ENCODE measurements around the gene UBL4B. TPM values are rescaled to one million over a fixed set of nuclear protein-coding genes. Genes with fewer than 3 reads are reported as not detected.

UBL4B gene
- total RNA-seq, 1 experiment from 2014 or later: not detected

- Histone ChIP-seq H3K9ac (ENCODE audit: extremely low read depth, insufficient read length, low read length) (no peak overlapping the region), H3K18ac (ENCODE audit: insufficient read length, low read depth, low read length) (no peak overlapping the region)
Observed at GRCh38 chr1:110135246-110135645, 23.0 kb downstream of the UBL4B start.

More at GRCh38 chr1:110135246-110135645, 23.0 kb downstream of the UBL4B start:
- no peak overlapping the region for H3K4ac ChIP-seq (ENCODE audit: low read depth, low read length)
- no peaks in the 10 kb centered on the region for H3K9me3 ChIP-seq (ENCODE audit: control insufficient read depth, low read depth, low read length)
- Mint-ChIP-seq H3K36me3 (ENCODE audit: insufficient read depth in 1 of 3, low read depth in 3 of 3) (no peaks in the 10 kb centered on the region), H3K27me3 (ENCODE audit: low read depth) (peaks cover 55% of the 10 kb centered on the region), H3K4me3 (no peak overlapping the region), H3K4me1 (peaks cover 35 to 45% of the 10 kb centered on the region in 2 experiments), H3K9me3 (no peaks in the 10 kb centered on the region; a peak in 1 of 5 replicates), H3K27ac (no peak overlapping the region)
- H3T11ph ChIP-seq (ENCODE audit: low read length): no peak overlapping the region
- H4K91ac ChIP-seq (ENCODE audit: insufficient read length, low read depth, low read length): no peak overlapping the region
- H3K56ac ChIP-seq (ENCODE audit: insufficient read length, low read depth, low read length): no peak overlapping the region
- H4K20me1 ChIP-seq (ENCODE audit: control insufficient read depth, insufficient read depth, insufficient read length): no peaks in the 10 kb centered on the region
- H3K4me2 ChIP-seq (ENCODE audit: insufficient read depth, insufficient read length, low read length): no peak overlapping the region
- H2AK5ac ChIP-seq (ENCODE audit: insufficient read length, low read length): no peak overlapping the region
- no peak overlapping the region for H2BK12ac ChIP-seq (ENCODE audit: insufficient read length, low read depth, low read length)
- H3K23ac ChIP-seq (ENCODE audit: insufficient read length, low read depth, low read length): no peak overlapping the region
- H3K4me1 ChIP-seq (ENCODE audit: insufficient read depth, low read length): peaks cover 8% of the 10 kb centered on the region; the same call in 1 of the 2 replicates
- no CpG with 5 or more reads among the region's 4 CpGs for WGBS (ENCODE audit: extremely low coverage, insufficient read length, low lambda C conversion rate)
- no peaks in the 10 kb centered on the region for H3K79me1 ChIP-seq (ENCODE audit: insufficient read depth, low read depth, low read length, poor library complexity, severe bottlenecking)
- DNase-seq: no peak
- no peak for TF ChIP-seq CTCF (conservative IDR thresholded peaks at IDR 0.05)
- H2BK20ac ChIP-seq (ENCODE audit: low read depth, low read length, poor library complexity, severe bottlenecking): no peak overlapping the region
- no peak overlapping the region for H2BK5ac ChIP-seq (ENCODE audit: insufficient read length, low read length)
- H3K14ac ChIP-seq (ENCODE audit: insufficient read depth, low read length): no peak overlapping the region; the same call in 1 of the 2 replicates
- no peaks in the 10 kb centered on the region for H3K27me3 ChIP-seq (ENCODE audit: insufficient read depth, low read length)
- H3K23me2 ChIP-seq (ENCODE audit: insufficient read length, low read depth, low read length, poor library complexity, severe bottlenecking): no peaks in the 10 kb centered on the region
- no peaks in the 10 kb centered on the region for H3K79me2 ChIP-seq (ENCODE audit: insufficient read depth, low read length)
- no peak overlapping the region for H4K8ac ChIP-seq (replicated peaks; ENCODE audit: insufficient read length, low read depth, low read length)
- no peak overlapping the region for H4K5ac ChIP-seq (ENCODE audit: insufficient read length, low read depth, low read length)
- no peak overlapping the region for H2BK15ac ChIP-seq (ENCODE audit: low read depth, low read length)
- H3K27ac ChIP-seq (ENCODE audit: insufficient read length, low read depth, low read length): no peak overlapping the region
- no peak overlapping the region for H2AFZ ChIP-seq (ENCODE audit: low read length)
- no peak overlapping the region for H2BK120ac ChIP-seq (ENCODE audit: low read depth, low read length, poor library complexity, severe bottlenecking)
